GM18526 (cell line): ENCODE results near the gene SLC8A2.

Experiments used
- POLR2A ChIP-seq: IDR thresholded peaks from 3 replicates; pipeline ENCODE4 v1.6.1; 2011; ENCODE audit not compliant: insufficient read length; ENCODE audit errors: extremely low read depth

SLC8A2 gene

DNA sequence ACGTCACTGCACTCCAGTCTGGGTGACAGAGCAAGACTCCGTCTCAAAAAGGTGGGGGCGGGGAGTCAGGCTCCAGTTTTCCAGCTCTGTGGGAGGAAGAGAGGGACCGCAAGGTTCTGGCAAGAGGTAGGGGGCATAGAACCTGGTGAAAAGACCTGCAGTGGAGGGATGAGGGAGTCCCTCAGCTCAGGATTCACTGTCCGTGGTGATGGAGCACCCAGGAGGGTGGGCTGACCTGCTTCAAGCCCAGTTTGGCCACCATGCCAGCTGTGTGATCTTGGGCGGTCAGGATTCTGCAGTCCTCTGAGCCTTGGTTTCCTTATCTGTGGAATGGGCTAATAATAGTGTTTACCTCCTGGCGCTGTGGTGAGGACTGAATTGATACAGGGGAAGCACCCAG is 21.2 kb downstream of the SLC8A2 start:
- TF ChIP-seq POLR2A: no peak

DNA sequence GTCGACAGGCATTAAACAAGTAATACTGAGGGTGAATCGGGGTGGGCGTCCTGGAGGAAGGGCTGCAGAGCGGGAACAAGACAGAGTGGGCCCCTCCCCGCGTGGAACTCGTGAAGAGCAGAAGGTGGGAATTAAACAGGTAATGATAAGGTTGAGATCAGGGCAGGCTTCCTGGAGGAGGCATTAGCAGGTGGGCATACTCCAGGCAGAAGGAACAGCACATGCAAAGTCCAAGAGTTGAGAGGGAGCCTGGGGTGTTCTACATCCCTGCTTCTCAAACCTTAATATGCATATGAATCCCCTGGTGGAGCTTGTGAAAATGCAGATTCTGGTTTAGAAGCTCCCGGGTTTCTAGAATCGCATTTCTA is 23.3 kb downstream of the SLC8A2 start:
- no peak for TF ChIP-seq POLR2A

DNA sequence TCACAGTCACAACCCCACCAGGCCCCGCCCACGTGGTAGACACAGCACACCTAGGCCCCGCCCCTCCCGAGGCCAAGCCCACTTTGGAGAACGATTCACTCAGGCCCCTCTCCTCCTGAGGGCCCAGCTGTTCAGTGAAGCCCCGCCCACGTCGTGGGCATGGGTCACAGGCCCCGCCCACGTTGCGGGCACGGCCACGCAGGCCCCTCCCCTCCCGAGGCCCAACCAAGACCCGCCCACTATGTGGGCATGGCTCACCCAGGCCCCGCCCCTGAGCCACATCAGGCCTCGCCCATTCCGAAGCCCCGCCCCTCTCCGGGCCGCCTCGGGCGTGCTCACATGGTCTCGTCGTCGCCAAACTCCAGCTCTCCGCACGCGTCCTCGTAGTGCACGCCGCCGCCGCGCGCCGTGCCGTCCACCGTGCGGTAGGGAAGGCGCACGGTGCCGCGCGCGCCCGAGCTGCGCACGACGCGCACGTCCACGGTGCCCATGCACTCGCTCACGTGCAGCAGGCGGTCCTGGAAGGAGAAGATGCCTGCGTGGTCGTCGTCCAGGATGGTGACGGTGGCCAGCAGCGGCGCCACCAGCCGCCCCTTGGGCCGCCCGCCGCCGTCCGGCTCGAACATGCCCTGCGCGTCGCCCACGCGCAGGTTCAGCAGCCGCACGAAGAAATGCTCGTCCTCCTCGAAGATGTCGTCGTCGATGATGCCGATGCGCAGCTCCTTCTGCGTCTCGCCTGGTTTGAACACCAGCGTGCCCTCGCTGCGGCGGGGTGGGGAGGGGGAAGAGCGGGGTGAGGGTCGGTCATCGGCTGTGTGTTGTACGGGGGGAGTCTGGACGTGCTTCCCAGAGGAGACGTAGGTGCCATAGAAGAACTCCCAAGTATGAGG is 24.0 kb downstream of the SLC8A2 start:
- no peak for TF ChIP-seq POLR2A

DNA sequence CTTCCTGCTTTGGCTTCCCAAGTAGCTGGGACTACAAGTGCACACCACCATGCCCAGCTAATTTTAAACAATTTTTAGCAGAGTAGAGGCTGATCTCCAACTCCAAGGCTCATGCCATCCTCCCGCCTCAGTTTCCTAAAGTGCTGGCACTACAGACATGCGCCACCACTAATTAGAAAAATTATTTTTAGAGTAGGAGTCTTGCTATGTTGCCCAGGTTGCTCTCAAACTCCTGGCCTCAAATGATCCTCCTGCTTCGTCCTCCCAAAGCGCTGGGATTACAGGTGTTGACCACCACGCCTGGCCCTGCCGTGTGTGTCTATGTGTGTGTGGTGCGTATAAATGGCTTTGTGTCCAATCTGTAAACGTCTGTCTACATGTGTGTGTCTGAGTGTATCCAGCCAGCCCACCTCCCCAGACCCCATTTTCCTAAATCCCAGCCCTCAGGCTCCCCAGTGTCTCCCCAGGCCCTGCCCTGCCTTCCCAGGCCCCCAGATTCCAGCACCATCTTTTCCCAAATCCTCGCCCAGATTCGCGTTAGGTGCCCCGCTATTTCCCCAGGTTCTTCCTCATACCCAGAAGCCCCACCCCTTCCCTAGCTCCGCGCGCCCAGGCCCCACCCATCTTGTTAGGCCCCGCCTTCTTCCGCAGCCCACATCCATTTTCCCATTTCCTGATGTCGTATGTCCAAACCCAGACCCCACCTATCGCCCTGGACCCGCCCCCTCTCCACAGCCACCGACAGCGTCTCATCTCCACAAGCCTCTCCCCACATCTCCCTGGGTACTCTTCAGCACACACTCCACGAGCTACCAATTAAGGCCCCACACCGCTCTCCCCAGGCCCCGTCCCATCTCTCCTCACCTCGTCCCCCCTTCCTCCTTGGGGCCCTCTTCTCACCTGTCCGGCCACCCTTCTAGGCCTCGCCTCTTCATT is 24.9 kb downstream of the SLC8A2 start:
- no peak for TF ChIP-seq POLR2A

DNA sequence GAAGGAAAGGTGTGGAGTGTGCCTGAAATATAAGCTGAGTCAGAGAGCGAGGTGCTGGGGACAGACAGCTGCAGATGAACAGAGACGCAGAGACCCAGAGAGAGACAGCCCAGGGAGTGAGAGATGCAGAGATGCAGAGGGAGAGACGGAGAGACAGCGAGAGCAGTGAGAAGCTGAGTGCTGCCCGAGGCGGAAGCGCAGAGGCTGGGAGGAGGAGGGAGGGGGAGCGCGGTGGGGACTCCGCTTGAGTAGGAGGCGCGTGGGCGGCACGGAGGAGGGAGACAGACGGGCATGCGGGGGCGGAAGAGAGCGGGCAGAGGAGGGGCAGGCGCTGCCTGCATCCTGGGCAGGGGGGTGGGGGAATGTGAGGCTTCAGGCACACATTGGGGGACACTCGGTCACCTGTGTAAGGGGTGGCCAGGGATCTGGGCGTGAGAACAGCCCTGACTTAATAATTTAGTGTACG is 25.7 kb downstream of the SLC8A2 start:
- no peak for TF ChIP-seq POLR2A

DNA sequence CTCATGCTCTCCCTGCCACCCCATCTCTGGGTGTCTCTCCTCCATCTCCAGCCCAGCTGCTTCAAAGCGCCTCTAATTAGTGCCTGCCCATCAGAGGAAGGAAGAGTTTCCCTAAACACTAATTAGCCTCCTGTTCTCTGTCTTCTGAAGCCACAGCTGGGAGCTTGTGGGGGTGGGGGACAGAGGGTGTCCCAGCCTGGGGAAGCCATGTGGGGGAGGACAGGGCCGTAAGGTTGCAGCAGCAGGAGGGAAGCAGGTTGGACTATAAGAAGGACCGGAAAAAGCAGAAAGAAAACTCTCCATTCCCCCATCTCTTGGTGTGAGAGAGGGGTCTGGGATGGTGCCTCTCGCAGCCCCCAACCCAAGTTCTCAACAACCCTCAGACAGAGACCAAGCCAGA is 26.2 kb downstream of the SLC8A2 start:
- TF ChIP-seq POLR2A: no peak

DNA sequence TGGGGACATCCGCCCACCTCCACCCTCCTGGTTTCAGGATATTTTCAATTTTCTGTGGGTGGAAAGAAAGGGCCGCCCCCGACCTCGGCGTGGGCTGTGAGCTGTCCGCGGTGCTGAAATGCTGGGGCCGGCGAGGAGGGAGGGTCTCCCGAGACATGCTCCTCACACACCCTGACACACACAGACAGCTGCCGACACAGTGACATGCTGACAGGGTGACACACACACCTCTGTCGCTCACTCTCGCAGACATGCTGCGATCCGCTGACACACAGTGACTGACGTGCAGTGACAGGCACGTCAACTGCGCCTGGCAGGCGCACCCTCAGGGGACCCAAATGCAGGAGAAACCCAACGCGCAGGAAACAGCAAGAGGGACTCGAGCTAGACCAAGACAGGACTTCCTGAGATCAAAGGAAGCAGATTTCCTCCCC is 27.3 kb downstream of the SLC8A2 start:
- TF ChIP-seq POLR2A: no peak

DNA sequence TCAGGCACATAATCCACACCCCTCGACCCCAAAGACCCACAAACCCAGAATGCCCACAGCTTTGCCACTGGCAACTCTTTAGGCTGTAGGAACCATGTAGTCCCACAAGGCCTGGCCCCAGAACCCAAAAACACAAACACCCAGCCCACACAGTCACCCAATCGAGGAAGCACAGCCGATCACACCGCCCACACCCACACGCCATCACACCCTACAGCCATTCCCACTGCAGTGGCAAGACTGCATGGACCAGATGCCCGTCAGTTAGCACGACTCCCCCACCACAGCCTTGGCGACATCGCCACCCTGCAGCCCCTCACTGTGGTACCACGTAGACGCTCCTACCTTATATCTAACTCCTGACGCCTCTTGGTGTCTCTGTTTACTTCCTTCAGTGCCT is 28.4 kb downstream of the SLC8A2 start:
- TF ChIP-seq POLR2A: no peak

DNA sequence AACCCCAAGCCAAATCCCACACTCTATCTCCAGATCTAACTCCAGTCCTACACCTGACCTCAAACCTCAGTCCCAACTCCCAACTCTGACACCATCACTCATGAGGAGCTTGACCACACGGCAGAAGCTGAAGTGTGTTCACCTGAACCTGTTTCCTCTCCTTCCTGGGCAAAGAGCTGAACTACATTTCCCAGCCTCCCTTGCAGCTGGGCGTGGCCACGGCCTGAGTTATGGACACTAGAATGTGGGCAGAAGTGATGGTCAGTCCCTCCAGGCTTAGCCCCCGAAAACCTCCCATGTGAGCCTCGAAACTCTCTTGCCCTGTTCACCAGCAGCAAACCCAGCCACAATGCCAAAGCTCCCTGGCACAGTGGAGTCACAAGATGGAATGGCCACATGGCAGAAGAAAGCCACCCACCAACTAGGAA is 32.9 kb downstream of the SLC8A2 start:
- TF ChIP-seq POLR2A: no peak

DNA sequence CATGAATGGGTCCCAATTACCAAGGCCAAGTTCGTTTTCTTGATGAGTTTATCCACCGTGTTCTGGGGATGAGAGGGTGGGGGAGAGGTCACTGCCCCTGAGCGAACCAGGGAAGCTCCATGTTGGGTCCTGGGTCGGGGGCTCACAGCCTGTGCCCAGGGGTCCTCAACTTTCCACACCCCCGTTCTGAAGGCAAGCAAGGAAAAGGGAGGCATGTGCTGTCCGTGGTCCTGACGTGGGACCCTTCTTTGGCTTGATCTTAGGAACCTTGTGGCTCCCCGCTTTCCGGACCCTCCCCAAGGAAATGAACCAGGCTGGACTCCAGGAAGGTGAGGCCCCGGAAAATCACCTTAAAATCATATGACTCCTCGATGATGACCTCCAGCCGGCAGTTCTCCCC is 34.2 kb downstream of the SLC8A2 start:
- no peak for TF ChIP-seq POLR2A

DNA sequence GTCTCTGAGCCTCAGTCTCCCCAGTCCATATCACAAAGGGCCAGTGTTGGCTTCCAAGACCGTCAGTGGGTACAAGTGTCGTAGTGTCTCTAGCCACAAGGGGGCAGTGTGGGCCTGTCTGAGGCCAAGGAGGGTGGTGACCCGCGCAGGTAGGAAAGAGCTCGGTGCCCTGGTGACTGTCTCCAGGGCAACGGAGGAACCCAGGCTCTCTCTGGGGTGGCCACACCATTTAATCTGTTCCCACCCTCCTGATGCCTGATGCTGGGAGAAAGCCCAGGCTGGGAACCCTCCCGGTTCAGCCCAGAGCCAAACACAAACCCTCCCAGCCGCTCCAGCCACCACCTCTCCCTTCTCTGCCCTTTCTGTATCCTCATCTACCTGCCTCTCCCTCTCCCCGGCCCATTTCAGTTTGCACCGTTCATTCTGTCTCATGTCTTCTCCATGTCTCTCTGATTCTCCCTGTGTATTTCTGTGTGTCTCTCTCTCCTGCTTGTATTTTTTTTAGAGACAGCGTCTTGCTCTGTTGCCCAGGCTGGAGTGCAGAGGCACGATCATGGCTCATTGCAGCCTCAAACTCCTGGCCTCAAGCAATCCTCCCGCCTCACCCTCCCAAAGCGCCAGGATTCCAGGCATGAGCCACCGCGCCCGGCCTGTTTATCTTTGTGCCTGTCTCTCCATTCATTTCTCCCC is 34.8 kb downstream of the SLC8A2 start:
- TF ChIP-seq POLR2A: no peak

DNA sequence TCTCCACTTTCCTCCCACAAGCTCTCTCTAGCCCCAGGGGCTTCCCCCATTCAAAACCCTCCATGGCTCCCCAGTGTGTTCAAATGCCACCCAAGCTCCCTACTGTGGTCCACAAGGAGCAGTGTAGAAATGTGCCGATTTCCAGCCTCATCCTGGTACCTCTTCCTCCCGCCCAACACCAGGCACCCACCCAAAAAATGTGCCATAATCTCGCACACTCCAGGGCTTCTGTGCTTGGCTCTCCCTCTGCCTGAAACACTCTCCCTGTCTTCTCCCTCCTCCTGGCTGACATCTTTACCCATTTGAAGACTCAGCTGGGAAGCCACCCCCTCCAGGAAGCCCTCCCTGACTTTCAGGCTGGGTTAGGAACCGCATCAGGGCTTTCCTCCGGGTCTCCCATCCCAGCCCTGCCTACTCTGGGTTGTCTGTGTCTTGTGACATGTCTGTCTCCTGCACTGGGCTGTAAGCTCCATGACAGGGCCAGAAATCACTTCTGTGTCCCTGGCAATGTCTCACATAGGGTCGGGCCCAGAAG is 35.7 kb downstream of the SLC8A2 start:
- no peak for TF ChIP-seq POLR2A

DNA sequence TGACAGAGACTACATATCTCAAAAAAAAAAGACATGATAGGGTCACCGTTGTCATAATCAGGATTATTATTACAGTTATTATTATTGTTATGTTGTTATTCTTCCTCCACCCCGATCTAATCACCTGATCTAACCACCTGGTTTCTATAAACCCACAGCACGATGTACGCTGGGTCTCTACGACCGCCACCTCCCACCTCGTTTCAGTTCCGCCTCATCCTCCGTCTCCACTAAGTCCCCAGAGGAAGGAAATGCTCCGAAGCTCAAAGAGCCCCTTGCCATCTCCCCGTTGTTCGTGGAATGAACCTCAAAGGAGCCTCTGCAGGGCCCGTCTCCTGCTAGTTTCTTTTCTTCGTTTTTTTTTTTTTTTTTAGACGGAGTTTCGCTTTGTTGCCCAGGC is 36.5 kb downstream of the SLC8A2 start:
- TF ChIP-seq POLR2A: no peak

DNA sequence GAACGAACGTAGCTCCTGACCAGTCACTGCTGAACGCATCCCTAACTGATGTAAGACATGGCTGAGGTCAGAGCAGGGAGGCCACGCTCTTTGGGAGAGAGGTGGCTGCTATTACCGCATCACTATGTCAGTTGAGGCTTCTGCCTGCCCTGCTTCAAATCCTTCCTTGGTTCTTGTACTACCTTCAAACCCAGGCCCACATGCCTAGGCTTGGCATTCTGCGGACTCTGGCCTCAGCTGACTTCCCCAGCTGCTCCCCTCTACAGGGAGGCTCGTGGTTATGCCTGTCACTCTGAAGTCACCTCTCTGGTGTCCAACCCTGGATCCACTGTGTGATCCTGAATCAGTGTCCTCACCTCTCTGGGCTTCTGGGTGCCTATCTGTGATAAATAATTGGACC is 37.6 kb downstream of the SLC8A2 start:
- no peak for TF ChIP-seq POLR2A

DNA sequence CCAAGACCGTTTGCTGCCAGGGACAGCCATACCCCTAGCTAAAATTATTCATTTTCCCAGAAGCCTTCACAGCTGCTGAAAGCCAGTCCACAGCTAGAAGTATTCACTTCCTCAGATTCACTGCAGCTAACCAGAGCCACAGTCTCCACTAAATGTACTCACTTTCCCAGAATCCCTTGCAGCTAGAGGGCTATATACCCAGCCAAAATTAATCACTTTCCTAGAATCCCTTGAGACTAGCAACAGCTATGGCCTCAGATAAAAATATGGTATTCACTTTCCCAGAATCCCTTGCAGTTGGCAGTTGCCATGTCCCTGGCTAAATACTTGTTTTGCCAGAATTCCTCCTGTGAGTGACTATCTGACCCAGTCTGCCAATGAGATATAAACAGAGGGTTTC is 38.6 kb downstream of the SLC8A2 start:
- no peak for TF ChIP-seq POLR2A
